ENCODE measurements around the gene CGB2.

DNA sequence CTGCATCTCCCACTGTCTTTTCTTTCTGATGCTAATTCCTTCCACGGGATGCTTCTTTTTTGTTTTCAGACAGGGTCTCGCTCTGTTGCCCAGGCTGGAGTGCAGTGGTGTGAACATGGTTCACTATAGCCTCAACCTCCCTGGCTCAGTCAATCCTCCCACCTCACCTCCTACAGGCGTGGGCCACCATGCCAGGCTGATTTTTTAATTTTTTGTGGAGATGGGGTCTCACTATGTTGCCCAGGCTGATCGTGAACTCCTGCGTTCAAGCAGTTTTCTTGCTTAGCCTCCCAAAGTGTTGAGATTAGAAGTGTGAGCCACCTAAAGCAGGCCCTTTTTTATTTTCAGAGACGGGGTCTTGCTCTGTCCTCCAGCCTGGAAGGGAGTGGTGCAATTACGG is 43.4 kb upstream of the CGB2 start:
- TF ChIP-seq JUND (CRISPR knock-in tag; IDR thresholded peaks at IDR 0.05) (no peak), CTCF (CRISPR knock-in tag; IDR thresholded peaks at IDR 0.05) (no peak), EP300 (IDR thresholded peaks at IDR 0.05; ENCODE audit: low read depth in 2 of 2, low read length in 2 of 2) (no peak), EP300 (CRISPR knock-in tag; IDR thresholded peaks at IDR 0.05; ENCODE audit: borderline replicate concordance) (no peak), PHF20 (CRISPR knock-in tag; IDR thresholded peaks at IDR 0.05) (no peak), HOXA3 (CRISPR knock-in tag; IDR thresholded peaks at IDR 0.05) (no peak), JUNB (CRISPR knock-in tag; IDR thresholded peaks at IDR 0.05; ENCODE audit: borderline replicate concordance) (no peak)
- TF ChIP-seq, protein P1, sequence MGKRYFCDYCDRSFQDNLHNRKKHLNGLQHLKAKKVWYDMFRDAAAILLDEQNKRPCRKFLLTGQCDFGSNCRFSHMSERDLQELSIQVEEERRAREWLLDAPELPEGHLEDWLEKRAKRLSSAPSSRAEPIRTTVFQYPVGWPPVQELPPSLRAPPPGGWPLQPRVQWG (CRISPR knock-in tag; IDR thresholded peaks at IDR 0.05; ENCODE audit: borderline replicate concordance, low read depth): no peak
